HCT116 (cell line): ENCODE results near the gene NFKB2.

Experiments used
- EGR1 ChIP-seq: IDR thresholded peaks from 2 replicates; pipeline ENCODE4 v1.6.1; 2012; ENCODE audit warnings: low read depth
- EZH2 ChIP-seq: fragments of 200-600 bp; sonication (generic); IDR thresholded peaks from 2 replicates; pipeline ENCODE4 v1.6.1; 2017; ENCODE audit warnings: antibody characterized with exemption, mixed run types
- EZH2phosphoT487 ChIP-seq: fragments of 200-600 bp; IDR thresholded peaks from 2 replicates; pipeline ENCODE4 v1.6.1; 2018; ENCODE audit warnings: antibody characterized with exemption, borderline replicate concordance
- FOSL1 ChIP-seq: IDR thresholded peaks from 2 replicates; pipeline ENCODE4 v1.6.1; 2012; ENCODE audit warnings: low read depth
- JUND ChIP-seq: IDR thresholded peaks from 2 replicates; pipeline ENCODE4 v1.6.1; 2012
- POLR2A ChIP-seq: IDR thresholded peaks from 2 replicates; pipeline ENCODE4 v1.7.0; 2011; ENCODE audit warnings: borderline replicate concordance; ENCODE audit not compliant: insufficient read depth, insufficient read length; ENCODE audit errors: extremely low read depth
- POLR2AphosphoS5 ChIP-seq: IDR thresholded peaks from 2 replicates; pipeline ENCODE4 v1.6.1; 2011; ENCODE audit warnings: mild to moderate bottlenecking, low read depth, low read length, moderate library complexity
- SIN3A ChIP-seq: IDR thresholded peaks from 2 replicates; pipeline ENCODE4 v1.6.1; 2012; ENCODE audit warnings: low read depth
- YY1 ChIP-seq: IDR thresholded peaks from 2 replicates; pipeline ENCODE4 v1.6.1; 2011; ENCODE audit warnings: low read length, low read depth, moderate library complexity, mild to moderate bottlenecking; ENCODE audit not compliant: insufficient replicate concordance; ENCODE audit errors: extremely low read depth
- TF ChIP-seq, protein P1 (sequence below), 3 experiments: fragments of 200-600 bp in 1 of 3; sonication (generic) in 1 of 3; IDR thresholded peaks in 2 of 3; conservative IDR thresholded peaks in 1 of 3; 2 replicates each; pipeline ENCODE4 v1.5.1; 2012 to 2017; ENCODE audit warnings: low read depth in 2 of 3, low read length in 2 of 3, antibody characterized with exemption in 1 of 3, borderline replicate concordance in 1 of 3, control low read depth in 1 of 3, mild to moderate bottlenecking in 1 of 3, mixed read lengths in 1 of 3, mixed run types in 1 of 3, moderate library complexity in 1 of 3; ENCODE audit not compliant: insufficient read depth in 1 of 3

- TF ChIP-seq YY1 (no peak), POLR2AphosphoS5 (no peak), POLR2A (no peak), SIN3A (no peak), JUND (no peak), EZH2phosphoT487 (no peak), EGR1 (no peak), FOSL1 (no peak), EZH2 (no peak)
- TF ChIP-seq, protein P1, sequence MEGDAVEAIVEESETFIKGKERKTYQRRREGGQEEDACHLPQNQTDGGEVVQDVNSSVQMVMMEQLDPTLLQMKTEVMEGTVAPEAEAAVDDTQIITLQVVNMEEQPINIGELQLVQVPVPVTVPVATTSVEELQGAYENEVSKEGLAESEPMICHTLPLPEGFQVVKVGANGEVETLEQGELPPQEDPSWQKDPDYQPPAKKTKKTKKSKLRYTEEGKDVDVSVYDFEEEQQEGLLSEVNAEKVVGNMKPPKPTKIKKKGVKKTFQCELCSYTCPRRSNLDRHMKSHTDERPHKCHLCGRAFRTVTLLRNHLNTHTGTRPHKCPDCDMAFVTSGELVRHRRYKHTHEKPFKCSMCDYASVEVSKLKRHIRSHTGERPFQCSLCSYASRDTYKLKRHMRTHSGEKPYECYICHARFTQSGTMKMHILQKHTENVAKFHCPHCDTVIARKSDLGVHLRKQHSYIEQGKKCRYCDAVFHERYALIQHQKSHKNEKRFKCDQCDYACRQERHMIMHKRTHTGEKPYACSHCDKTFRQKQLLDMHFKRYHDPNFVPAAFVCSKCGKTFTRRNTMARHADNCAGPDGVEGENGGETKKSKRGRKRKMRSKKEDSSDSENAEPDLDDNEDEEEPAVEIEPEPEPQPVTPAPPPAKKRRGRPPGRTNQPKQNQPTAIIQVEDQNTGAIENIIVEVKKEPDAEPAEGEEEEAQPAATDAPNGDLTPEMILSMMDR (IDR thresholded peaks at IDR 0.05 in 2 of 3, conservative IDR thresholded peaks at IDR 0.05 in 1 of 3; ENCODE audit: borderline replicate concordance in 1 of 3, insufficient read depth in 1 of 3, low read depth in 2 of 3, low read length in 2 of 3), result no peak
These were observed 29.9 kb downstream of the NFKB2 start for GRCh38 chr10:102425444-102425843.
